Measurements from ENCODE around the gene DOP1B. TPM values are rescaled to one million over a fixed set of nuclear protein-coding genes. Genes with fewer than 3 reads are reported as not detected.

DOP1B gene
- total RNA-seq, 1 experiment from 2014 or later, result 8.7 TPM

GRCh38 chr21:36147911-36148310 lies 8.7 kb upstream of the DOP1B start:
- Histone ChIP-seq H2AFZ (ENCODE audit: low read length) (no peak overlapping the region), H4K5ac (ENCODE audit: insufficient read length, low read depth, low read length) (no peak overlapping the region), H2BK120ac (ENCODE audit: low read depth, low read length, poor library complexity, severe bottlenecking) (no peak overlapping the region), H2AK5ac (ENCODE audit: insufficient read length, low read length) (no peak overlapping the region), H3K27ac (ENCODE audit: insufficient read length, low read depth, low read length) (no peak overlapping the region), H3K9ac (ENCODE audit: extremely low read depth, insufficient read length, low read length) (no peak overlapping the region), H3K23me2 (ENCODE audit: insufficient read length, low read depth, low read length, poor library complexity, severe bottlenecking) (no peaks in the 10 kb centered on the region), H3K79me2 (ENCODE audit: insufficient read depth, low read length) (no peaks in the 10 kb centered on the region), H3K4ac (ENCODE audit: low read depth, low read length) (no peak overlapping the region), H2BK15ac (ENCODE audit: low read depth, low read length) (no peak overlapping the region), H3K18ac (ENCODE audit: insufficient read length, low read depth, low read length) (no peak overlapping the region), H2BK5ac (ENCODE audit: insufficient read length, low read length) (no peak overlapping the region), H4K8ac (replicated peaks; ENCODE audit: insufficient read length, low read depth, low read length) (no peak overlapping the region), H3T11ph (ENCODE audit: low read length) (no peak overlapping the region), H3K9me3 (ENCODE audit: control insufficient read depth, low read depth, low read length) (no peaks in the 10 kb centered on the region), H3K27me3 (ENCODE audit: insufficient read depth, low read length) (no peaks in the 10 kb centered on the region), H3K56ac (ENCODE audit: insufficient read length, low read depth, low read length) (no peak overlapping the region), H4K20me1 (ENCODE audit: control insufficient read depth, insufficient read depth, insufficient read length) (no peaks in the 10 kb centered on the region), H3K4me2 (ENCODE audit: insufficient read depth, insufficient read length, low read length) (no peak overlapping the region), H3K4me1 (ENCODE audit: insufficient read depth, low read length) (peaks cover 4% of the 10 kb centered on the region; the same call in 1 of the 2 replicates), H3K14ac (ENCODE audit: insufficient read depth, low read length) (no peak overlapping the region), H3K23ac (ENCODE audit: insufficient read length, low read depth, low read length) (no peak overlapping the region), H3K79me1 (ENCODE audit: insufficient read depth, low read depth, low read length, poor library complexity, severe bottlenecking) (no peaks in the 10 kb centered on the region), H2BK12ac (ENCODE audit: insufficient read length, low read depth, low read length) (no peak overlapping the region), H2BK20ac (ENCODE audit: low read depth, low read length, poor library complexity, severe bottlenecking) (no peak overlapping the region), H4K91ac (ENCODE audit: insufficient read length, low read depth, low read length) (no peak overlapping the region)
- DNase-seq, result no peak
- no peaks in the 10 kb centered on the region; a peak in 1 of 7 replicates for H3K36me3 Mint-ChIP-seq (ENCODE audit: insufficient read depth in 1 of 3, low read depth in 3 of 3)
- peak overlapping the region in 1 of 3 experiments; percentile 48; a peak in 1 of 7 replicates for H3K27ac Mint-ChIP-seq
- H3K4me1 Mint-ChIP-seq, result peaks cover 11% of the 10 kb centered on the region in 2 experiments
- H3K4me3 Mint-ChIP-seq, result no peak overlapping the region
- H3K9me3 Mint-ChIP-seq, result no peaks in the 10 kb centered on the region; a peak in 1 of 5 replicates
- no peaks in the 10 kb centered on the region; the same call in 1 of the 2 replicates for H3K27me3 Mint-ChIP-seq (ENCODE audit: low read depth)
- TF ChIP-seq, protein P1, sequence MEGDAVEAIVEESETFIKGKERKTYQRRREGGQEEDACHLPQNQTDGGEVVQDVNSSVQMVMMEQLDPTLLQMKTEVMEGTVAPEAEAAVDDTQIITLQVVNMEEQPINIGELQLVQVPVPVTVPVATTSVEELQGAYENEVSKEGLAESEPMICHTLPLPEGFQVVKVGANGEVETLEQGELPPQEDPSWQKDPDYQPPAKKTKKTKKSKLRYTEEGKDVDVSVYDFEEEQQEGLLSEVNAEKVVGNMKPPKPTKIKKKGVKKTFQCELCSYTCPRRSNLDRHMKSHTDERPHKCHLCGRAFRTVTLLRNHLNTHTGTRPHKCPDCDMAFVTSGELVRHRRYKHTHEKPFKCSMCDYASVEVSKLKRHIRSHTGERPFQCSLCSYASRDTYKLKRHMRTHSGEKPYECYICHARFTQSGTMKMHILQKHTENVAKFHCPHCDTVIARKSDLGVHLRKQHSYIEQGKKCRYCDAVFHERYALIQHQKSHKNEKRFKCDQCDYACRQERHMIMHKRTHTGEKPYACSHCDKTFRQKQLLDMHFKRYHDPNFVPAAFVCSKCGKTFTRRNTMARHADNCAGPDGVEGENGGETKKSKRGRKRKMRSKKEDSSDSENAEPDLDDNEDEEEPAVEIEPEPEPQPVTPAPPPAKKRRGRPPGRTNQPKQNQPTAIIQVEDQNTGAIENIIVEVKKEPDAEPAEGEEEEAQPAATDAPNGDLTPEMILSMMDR (conservative IDR thresholded peaks at IDR 0.05), result no peak
- WGBS (ENCODE audit: extremely low coverage, insufficient read length, low lambda C conversion rate), result no CpG with 5 or more reads among the region's 5 CpGs
